Fibroblast of pulmonary artery (primary cell): Measurements from ENCODE around the gene RIPOR3.

Experiments
- DNase-seq: peaks from one replicate; pipeline ENCODE4 v3.0.0-alpha.2; 2010; ENCODE audit warnings: low read depth
- H3K4me3 ChIP-seq: replicated peaks from 2 replicates; pipeline ENCODE4 v1.5.1; 2011; ENCODE audit warnings: low read depth, mild to moderate bottlenecking, control low read depth, low read length, moderate library complexity
- TF ChIP-seq, protein P1 (sequence below): IDR thresholded peaks from 2 replicates; pipeline ENCODE4 v1.5.1; 2011; ENCODE audit warnings: mild to moderate bottlenecking, control low read depth, low read length, inconsistent platforms; ENCODE audit errors: missing control alignments

Gene RIPOR3

DNA sequence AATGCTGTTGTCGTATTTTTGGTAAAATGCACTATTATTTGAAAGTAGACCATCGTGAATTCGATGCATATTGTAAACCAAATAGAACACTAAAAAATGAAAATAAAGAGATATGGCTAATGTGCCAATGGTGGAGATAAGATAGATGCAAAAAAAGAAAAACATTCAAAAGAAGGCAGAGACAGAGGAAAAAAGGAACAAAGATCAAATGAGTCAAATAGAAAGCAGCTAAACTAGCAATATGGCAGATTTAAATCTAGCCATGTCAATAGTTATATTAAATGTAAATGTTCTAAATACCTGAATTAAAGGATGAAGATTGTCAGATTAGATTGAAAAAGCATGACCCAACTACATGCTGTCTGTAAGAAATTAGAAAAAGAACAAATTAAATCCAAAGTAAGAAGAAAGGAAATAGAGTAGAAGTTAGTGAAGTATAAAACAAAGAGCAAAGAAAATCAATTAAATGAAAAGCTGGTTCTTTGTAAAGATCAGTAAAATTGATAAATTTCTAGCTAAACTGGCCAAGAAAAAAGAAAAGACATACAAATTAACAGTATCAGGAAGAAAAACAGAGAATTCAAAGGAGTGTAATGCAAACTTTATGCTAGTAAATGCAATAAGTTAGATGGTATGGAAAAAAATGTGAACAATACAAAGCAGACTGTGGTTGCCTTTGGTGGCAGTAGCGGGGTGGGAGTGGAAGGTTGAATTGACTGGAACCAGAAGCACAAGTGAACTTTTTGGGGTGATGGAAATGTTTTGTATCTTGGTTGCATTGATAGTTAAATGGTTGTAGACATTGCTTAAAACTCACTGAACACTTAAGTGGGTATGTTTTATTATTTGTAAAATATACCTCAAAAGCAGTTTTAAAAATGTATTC, 136.4 kb downstream of the RIPOR3 start:
- TF ChIP-seq, protein P1, sequence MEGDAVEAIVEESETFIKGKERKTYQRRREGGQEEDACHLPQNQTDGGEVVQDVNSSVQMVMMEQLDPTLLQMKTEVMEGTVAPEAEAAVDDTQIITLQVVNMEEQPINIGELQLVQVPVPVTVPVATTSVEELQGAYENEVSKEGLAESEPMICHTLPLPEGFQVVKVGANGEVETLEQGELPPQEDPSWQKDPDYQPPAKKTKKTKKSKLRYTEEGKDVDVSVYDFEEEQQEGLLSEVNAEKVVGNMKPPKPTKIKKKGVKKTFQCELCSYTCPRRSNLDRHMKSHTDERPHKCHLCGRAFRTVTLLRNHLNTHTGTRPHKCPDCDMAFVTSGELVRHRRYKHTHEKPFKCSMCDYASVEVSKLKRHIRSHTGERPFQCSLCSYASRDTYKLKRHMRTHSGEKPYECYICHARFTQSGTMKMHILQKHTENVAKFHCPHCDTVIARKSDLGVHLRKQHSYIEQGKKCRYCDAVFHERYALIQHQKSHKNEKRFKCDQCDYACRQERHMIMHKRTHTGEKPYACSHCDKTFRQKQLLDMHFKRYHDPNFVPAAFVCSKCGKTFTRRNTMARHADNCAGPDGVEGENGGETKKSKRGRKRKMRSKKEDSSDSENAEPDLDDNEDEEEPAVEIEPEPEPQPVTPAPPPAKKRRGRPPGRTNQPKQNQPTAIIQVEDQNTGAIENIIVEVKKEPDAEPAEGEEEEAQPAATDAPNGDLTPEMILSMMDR, result no peak
- DNase-seq, result no peak

DNA sequence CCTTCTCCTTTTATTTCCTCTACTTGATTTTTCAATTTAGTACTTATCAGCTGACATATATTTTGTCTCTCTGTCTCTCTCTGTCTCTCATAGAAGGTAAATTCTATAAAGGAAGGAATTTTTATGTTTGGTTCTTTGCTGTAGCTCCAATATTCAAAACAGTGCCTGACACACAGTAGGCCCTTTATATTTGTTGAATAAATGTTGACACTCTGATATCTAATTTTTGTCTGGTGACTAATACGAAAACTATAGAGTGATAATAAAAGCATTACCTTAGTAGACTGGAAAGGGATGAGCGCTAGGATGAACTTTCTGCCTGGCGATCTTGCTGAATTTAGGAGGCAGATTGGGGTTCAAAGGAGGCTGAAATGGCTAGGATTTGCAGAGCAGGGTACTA, 138.4 kb downstream of the RIPOR3 start:
- TF ChIP-seq, protein P1, result no peak
- no peak for DNase-seq
- H3K4me3 ChIP-seq, result no peak overlapping the region

More for the DNA sequence above, 136.4 kb downstream of the RIPOR3 start:
- H3K4me3 ChIP-seq, result no peak overlapping the region

DNA sequence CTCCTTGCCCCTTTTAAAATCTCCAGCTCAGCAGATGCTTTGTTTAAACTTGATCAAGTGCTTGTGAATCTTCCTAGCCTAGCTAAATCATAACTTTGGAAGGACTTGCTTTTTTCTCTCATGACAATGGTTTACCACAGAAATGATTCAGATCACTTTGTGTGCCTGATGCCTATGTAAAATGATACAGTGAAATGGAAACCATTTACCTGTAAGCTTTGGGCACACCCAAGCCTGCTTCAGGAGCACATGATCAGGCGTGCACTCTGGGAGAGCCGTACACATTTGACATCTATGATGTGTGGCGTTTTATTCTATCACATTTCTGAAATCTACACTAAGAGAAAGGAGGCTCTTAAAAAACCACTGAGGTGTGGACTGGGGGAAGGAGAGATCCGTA, 140.1 kb downstream of the RIPOR3 start:
- TF ChIP-seq, protein P1, result no peak
- no peak overlapping the region for H3K4me3 ChIP-seq
- no peak for DNase-seq

DNA sequence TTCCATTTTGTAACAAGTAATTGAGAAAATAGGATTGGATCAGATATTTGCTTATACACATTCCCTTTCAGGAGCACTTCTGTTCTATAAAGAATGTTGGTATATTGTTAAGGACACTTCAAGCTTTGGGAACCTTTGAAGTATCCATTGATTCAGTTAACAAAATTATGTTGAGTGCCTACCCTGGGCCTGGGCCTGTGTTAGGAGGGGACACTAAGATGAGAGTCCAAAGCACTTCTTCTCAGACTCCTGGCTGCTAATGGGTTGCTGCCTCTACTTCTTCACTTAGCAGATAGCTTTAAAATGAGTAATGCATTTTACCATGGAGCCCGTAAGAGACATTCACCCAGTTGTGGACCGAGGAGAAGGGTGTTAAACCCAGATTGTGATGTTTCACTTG, 140.8 kb downstream of the RIPOR3 start:
- no peak overlapping the region for H3K4me3 ChIP-seq
- TF ChIP-seq, protein P1, result no peak
- DNase-seq, result no peak

DNA sequence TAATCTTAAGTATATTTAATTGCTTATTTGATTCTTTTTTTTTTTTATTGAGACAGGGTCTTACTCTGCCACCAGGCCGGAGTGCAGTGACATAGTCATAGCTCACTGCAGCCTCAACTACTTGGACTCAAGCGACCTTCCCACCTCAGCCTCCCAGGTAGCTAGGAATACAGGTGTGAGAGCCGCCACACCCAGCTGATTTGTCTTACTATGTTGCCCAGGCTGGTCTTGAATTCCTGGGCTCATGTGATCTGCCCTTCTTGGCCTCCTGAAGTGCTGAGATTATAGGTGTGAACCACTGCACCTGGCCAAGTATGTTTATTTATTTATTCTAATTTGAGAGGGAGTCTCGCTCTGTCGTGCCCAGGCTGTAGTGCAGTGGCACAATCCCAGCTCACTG, 142.9 kb downstream of the RIPOR3 start:
- H3K4me3 ChIP-seq, result no peak overlapping the region
- TF ChIP-seq, protein P1, result no peak
- no peak for DNase-seq

DNA sequence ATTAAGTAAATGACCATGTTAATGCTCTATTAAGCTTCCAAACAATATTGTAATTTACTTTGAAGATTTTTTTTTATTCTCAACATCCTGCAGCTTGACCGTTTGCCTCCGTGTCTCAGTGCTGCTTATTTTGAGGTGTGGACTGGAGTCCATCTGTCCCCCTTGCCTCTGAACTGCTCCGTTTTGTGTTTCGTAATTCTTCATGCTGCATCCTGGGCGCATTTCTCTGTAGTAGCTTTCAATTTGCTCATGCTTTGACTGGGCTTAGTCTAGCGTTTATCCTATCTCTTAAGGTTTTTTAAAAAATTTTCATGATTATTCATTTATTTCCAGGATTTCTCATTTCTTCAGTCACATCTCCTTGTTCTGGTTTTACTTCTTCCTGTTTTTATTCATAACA, 143.4 kb downstream of the RIPOR3 start:
- DNase-seq, result no peak
- TF ChIP-seq, protein P1, result no peak
- no peak overlapping the region for H3K4me3 ChIP-seq
